HepG2 (cell line): ENCODE measurements around the gene SLC13A3. TPM values are rescaled to one million over a fixed set of nuclear protein-coding genes. Genes with fewer than 3 reads are reported as not detected.

Experiments
- AHR ChIP-seq: IDR thresholded peaks from 2 replicates; pipeline ENCODE4 v1.6.1; 2018; ENCODE audit warnings: missing genetic modification reagents, missing compliant biosample characterization
- ARHGAP35 ChIP-seq: sonication (generic); formaldehyde crosslinking; IDR thresholded peaks from 2 replicates; pipeline ENCODE4 v1.9.0; 2022; ENCODE audit warnings: mild to moderate bottlenecking, inconsistent platforms, moderate library complexity, missing genetic modification reagents, borderline replicate concordance
- EED ChIP-seq: sonication (generic); formaldehyde crosslinking; IDR thresholded peaks from 2 replicates; pipeline ENCODE4 v1.5.0; 2020; ENCODE audit warnings: mild to moderate bottlenecking, missing genetic modification reagents
- ESRRA ChIP-seq: sonication (generic); formaldehyde crosslinking; IDR thresholded peaks from 2 replicates; pipeline ENCODE4 v1.5.1; 2020; ENCODE audit warnings: mild to moderate bottlenecking, low read depth, missing genetic modification reagents
- KDM5A ChIP-seq: fragments of 200-600 bp; sonication (generic); IDR thresholded peaks from 2 replicates; pipeline ENCODE4 v1.7.0; 2018; ENCODE audit warnings: antibody characterized with exemption, mild to moderate bottlenecking, low read length, borderline replicate concordance
- NFKB2 ChIP-seq: sonication (generic); formaldehyde crosslinking; IDR thresholded peaks from 2 replicates; pipeline ENCODE4 v1.4.0; 2020; ENCODE audit warnings: missing genetic modification reagents, borderline replicate concordance
- RBM39 ChIP-seq: fragments of 200-400 bp; formaldehyde crosslinking; IDR thresholded peaks from one replicate; pipeline ENCODE4 v1.6.1; 2018; ENCODE audit warnings: antibody characterized with exemption, mild to moderate bottlenecking, low read depth, low read length; ENCODE audit not compliant: poor library complexity, severe bottlenecking
- SIN3A ChIP-seq: IDR thresholded peaks from 2 replicates; pipeline ENCODE4 v1.6.1; 2011; ENCODE audit warnings: low read depth, mild to moderate bottlenecking, control low read depth, low read length, borderline replicate concordance
- SMYD3 ChIP-seq: sonication (generic); formaldehyde crosslinking; IDR thresholded peaks from 2 replicates; pipeline ENCODE4 v1.8.1; 2023; ENCODE audit warnings: mild to moderate bottlenecking, missing genetic modification reagents
- TCF7 ChIP-seq: sonication (generic); IDR thresholded peaks from 2 replicates; pipeline ENCODE4 v1.6.1; 2016; ENCODE audit warnings: antibody characterized with exemption, low read depth
- ZNF230 ChIP-seq: sonication (generic); formaldehyde crosslinking; IDR thresholded peaks from 2 replicates; pipeline ENCODE4 v1.4.0; 2020; ENCODE audit warnings: mild to moderate bottlenecking, missing genetic modification reagents
- ZNF75D ChIP-seq: sonication (generic); formaldehyde crosslinking; IDR thresholded peaks from 2 replicates; pipeline ENCODE4 v1.8.1; 2023; ENCODE audit warnings: missing genetic modification reagents, mild to moderate bottlenecking, borderline replicate concordance
- ZSCAN31 ChIP-seq: sonication (generic); formaldehyde crosslinking; IDR thresholded peaks from 2 replicates; pipeline ENCODE4 v1.5.0; 2020; ENCODE audit warnings: low read depth, mild to moderate bottlenecking, missing genetic modification reagents
- polyA plus RNA-seq, 8 experiments: library from polyadenylated mRNA; depleted of rRNA in 3 of 8; stranded (reverse) in 7 of 8; unstranded in 1 of 8; fragments of >200 nt; fragmentation: Illumina TruSeq in 4 of 8; extraction: Trizol in 4 of 8; gene quantifications; 2 replicates each; pipeline versions ENCODE4 v1.2.1 to v1.2.3, GENCODE V29; 2011 to 2016; ENCODE audit warnings: low read depth in 4 of 8, missing spikeins in 1 of 8, mixed read lengths in 1 of 8; ENCODE audit not compliant: insufficient read depth in 1 of 8
- total RNA-seq, 5 experiments: library from RNA; depleted of rRNA; stranded (reverse); fragments of >200 nt; fragmentation: Illumina TruSeq; extraction: Trizol; gene quantifications; 2 replicates each; pipeline ENCODE4 v1.2.3, GENCODE V29; 2016; ENCODE audit warnings: low read depth in 1 of 5
- TF ChIP-seq, protein P1 (sequence below): sonication (generic); formaldehyde crosslinking; IDR thresholded peaks from 2 replicates; pipeline ENCODE4 v1.4.0; 2020; ENCODE audit warnings: mild to moderate bottlenecking, missing genetic modification reagents
- TF ChIP-seq, protein P2 (sequence below): sonication (generic); formaldehyde crosslinking; IDR thresholded peaks from 2 replicates; pipeline ENCODE4 v1.8.1; 2022; ENCODE audit warnings: mild to moderate bottlenecking, missing genetic modification reagents
- TF ChIP-seq, protein P3 (sequence below): sonication (generic); formaldehyde crosslinking; IDR thresholded peaks from 2 replicates; pipeline ENCODE4 v1.5.1; 2020; ENCODE audit warnings: missing genetic modification reagents, mild to moderate bottlenecking, borderline replicate concordance
- TF ChIP-seq, protein P4 (sequence below): sonication (generic); formaldehyde crosslinking; IDR thresholded peaks from 2 replicates; pipeline ENCODE4 v1.8.0; 2022; ENCODE audit warnings: mild to moderate bottlenecking, missing genetic modification reagents

The SLC13A3 gene
- total and polyA plus RNA-seq, 2 of the 13 experiments (the other 11 are each of a cell fraction or from before 2014, with no cell fraction given): 66.5 to 76.0 TPM

DNA sequence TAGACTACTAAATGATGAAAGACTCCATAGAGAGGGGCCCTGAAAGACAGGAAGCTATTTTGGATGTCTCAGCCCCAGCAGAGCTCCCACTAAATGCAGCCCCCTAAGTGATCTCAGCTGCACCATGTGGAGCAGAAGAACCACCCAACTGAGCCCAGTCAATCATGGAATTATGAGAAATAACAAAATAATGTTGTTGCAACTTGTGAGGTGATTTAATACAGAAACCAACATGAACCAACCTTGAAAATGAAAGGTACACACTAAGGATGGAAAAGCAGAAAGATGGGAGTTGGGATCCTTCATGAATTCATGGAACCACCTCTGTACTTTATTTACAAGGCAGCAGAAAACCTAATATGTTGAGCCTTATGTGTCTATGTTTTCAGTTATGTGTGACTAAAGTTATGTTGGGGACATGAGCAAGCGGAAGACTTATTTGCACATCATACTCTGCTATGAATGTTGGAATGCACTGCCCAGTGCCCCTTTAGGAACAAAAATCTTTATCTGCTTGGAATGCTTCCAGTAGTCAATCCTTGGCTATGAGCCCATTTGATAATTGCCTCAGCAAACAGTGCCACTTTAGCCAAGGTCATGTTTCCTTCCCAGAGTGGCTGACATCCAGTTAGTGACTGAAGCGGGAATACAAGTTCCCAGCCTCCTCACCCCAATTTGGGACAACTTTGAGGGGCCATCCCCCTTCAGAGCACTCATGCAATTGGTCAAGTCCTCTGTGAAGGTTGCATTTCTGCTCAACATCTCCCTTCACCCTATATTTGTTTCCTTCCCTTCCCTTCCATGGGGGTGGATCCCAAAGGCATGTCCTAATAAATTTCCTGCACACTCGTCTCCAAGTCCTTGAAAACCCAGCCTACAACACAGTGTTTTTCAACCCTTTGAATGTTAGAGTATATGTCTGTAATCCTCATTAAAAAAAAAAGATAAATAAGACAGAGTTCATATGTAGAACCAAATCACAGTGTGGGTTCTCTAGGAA is 19.6 kb upstream of the SLC13A3 start (continued):
- TF ChIP-seq ZNF230 (CRISPR knock-in tag) (no peak), ZSCAN31 (CRISPR knock-in tag) (0 out of 2 replicates have a peak, but pooled peaks have one; percentile 70), RBM39 (no peak), KDM5A (no peak; the same call in 1 of the 2 replicates), TCF7 (peak; percentile 90), ARHGAP35 (CRISPR knock-in tag) (no peak; the same call in 1 of the 2 replicates), NFKB2 (CRISPR knock-in tag) (no peak), ESRRA (CRISPR knock-in tag) (peak; percentile 86), ZNF75D (CRISPR knock-in tag) (no peak), EED (CRISPR knock-in tag) (no peak), SIN3A (no peak), SMYD3 (CRISPR knock-in tag) (no peak), AHR (CRISPR knock-in tag) (no peak; the same call in 1 of the 2 replicates)
- TF ChIP-seq, protein P1, sequence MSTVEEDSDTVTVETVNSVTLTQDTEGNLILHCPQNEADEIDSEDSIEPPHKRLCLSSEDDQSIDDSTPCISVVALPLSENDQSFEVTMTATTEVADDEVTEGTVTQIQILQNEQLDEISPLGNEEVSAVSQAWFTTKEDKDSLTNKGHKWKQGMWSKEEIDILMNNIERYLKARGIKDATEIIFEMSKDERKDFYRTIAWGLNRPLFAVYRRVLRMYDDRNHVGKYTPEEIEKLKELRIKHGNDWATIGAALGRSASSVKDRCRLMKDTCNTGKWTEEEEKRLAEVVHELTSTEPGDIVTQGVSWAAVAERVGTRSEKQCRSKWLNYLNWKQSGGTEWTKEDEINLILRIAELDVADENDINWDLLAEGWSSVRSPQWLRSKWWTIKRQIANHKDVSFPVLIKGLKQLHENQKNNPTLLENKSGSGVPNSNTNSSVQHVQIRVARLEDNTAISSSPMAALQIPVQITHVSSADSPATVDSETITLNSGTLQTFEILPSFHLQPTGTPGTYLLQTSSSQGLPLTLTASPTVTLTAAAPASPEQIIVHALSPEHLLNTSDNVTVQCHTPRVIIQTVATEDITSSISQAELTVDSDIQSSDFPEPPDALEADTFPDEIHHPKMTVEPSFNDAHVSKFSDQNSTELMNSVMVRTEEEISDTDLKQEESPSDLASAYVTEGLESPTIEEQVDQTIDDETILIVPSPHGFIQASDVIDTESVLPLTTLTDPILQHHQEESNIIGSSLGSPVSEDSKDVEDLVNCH (CRISPR knock-in tag): no peak
- TF ChIP-seq, protein P2, sequence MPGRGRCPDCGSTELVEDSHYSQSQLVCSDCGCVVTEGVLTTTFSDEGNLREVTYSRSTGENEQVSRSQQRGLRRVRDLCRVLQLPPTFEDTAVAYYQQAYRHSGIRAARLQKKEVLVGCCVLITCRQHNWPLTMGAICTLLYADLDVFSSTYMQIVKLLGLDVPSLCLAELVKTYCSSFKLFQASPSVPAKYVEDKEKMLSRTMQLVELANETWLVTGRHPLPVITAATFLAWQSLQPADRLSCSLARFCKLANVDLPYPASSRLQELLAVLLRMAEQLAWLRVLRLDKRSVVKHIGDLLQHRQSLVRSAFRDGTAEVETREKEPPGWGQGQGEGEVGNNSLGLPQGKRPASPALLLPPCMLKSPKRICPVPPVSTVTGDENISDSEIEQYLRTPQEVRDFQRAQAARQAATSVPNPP (CRISPR knock-in tag): no peak
- TF ChIP-seq, protein P3, sequence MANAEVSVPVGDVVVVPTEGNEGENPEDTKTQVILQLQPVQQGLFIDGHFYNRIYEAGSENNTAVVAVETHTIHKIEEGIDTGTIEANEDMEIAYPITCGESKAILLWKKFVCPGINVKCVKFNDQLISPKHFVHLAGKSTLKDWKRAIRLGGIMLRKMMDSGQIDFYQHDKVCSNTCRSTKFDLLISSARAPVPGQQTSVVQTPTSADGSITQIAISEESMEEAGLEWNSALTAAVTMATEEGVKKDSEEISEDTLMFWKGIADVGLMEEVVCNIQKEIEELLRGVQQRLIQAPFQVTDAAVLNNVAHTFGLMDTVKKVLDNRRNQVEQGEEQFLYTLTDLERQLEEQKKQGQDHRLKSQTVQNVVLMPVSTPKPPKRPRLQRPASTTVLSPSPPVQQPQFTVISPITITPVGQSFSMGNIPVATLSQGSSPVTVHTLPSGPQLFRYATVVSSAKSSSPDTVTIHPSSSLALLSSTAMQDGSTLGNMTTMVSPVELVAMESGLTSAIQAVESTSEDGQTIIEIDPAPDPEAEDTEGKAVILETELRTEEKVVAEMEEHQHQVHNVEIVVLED: peak; percentile 50; the same call in 1 of the 2 replicates
- TF ChIP-seq, protein P4, sequence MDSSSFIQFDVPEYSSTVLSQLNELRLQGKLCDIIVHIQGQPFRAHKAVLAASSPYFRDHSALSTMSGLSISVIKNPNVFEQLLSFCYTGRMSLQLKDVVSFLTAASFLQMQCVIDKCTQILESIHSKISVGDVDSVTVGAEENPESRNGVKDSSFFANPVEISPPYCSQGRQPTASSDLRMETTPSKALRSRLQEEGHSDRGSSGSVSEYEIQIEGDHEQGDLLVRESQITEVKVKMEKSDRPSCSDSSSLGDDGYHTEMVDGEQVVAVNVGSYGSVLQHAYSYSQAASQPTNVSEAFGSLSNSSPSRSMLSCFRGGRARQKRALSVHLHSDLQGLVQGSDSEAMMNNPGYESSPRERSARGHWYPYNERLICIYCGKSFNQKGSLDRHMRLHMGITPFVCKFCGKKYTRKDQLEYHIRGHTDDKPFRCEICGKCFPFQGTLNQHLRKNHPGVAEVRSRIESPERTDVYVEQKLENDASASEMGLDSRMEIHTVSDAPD: no peak; the same call in 1 of the 2 replicates
